Tibial artery (tissue), 4 donors: ENCODE results near the gene SMIM23.

Source experiments
- DNase-seq, 2 donors: peaks; one replicate each; pipeline ENCODE4 v3.0.0-alpha.2; 2019
- H3K27ac ChIP-seq, 2 donors: fragments of 200-600 bp; sonication (generic) in 1 of 2; 1 replicate in 1 of 2; 2 replicates in 1 of 2; pipeline ENCODE4 v1.5.1; 2018 to 2019; ENCODE audit warnings: mild to moderate bottlenecking in 1 of 2
- H3K27me3 ChIP-seq, 2 donors: fragments of 200-600 bp; sonication (generic) in 1 of 2; one replicate each; pipeline versions ENCODE4 v1.5.1 to v1.6.0; 2016 to 2019
- H3K36me3 ChIP-seq, 3 donors: fragments of 200-600 bp; sonication (generic) in 2 of 3; one replicate each; pipeline ENCODE4 v1.5.1; 2016 to 2019; ENCODE audit warnings: mild to moderate bottlenecking in 2 of 3
- H3K4me1 ChIP-seq, 4 donors: fragments of 200-600 bp; sonication (generic) in 2 of 4; 1 replicate in 3 of 4; 2 replicates in 1 of 4; pipeline ENCODE4 v1.5.1; 2016 to 2019
- H3K4me3 ChIP-seq, 2 donors: fragments of 200-600 bp; sonication (generic) in 1 of 2; 1 replicate in 1 of 2; 2 replicates in 1 of 2; pipeline ENCODE4 v1.5.1; 2018 to 2019; ENCODE audit warnings: mild to moderate bottlenecking in 2 of 2
- H3K9me3 ChIP-seq, 3 donors: fragments of 200-600 bp; sonication (generic) in 1 of 3; one replicate each; pipeline ENCODE4 v1.5.1; 2016 to 2019
- intact Hi-C: fragments of 100-400 bp; cut with DNase I; formaldehyde crosslinking; loops from one replicate; pipeline ENCODE4 v1.15.0; 2023; ENCODE audit warnings: low total_unique reads
- TF ChIP-seq, protein P1 (sequence below), 2 experiments: fragments of 200-600 bp in 1 of 2; fragments of 450-650 bp in 1 of 2; IDR thresholded peaks; one replicate each; pipeline ENCODE4 v1.5.1; 2017 to 2019; ENCODE audit warnings: antibody characterized with exemption in 2 of 2, mild to moderate bottlenecking in 1 of 2, moderate library complexity in 1 of 2

Gene SMIM23

DNA sequence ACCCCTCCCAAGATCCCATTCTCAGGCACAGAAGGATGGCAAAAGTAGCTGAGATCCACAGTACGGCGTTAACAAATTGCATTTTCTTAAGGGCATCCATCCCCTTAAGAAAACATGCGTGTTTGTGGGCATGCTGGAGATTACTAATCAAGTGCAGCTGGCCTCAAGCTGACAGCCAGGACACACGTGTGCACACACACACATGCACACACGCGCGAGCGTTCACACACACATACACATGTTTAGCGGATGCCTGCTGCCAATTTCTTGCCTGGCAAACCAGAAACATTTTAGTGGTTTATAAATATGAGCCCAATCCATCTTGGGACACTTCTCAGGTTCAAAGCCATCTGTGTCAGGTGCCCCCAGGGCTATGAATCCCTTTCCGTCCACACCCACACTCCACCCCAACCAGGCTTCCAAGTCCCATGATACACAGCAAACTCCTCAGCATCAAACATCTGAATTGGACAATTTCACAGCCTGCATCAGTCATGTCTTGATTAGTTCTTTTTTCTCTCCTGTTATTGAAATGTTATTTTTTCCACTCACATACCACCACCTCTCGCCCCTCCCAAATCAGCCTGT, 23.5 kb upstream of the SMIM23 start:
- peak in 1 of 2 donors; percentile 29 for DNase-seq
- intact Hi-C loops = no loop called here
- no peaks in the 10 kb centered on the region for H3K27me3 ChIP-seq
- H3K4me1 ChIP-seq = no peaks in the 10 kb centered on the region
- H3K9me3 ChIP-seq = peaks cover 0 to 5% (median 0%) of the 10 kb centered on the region in 3 donors
- H3K36me3 ChIP-seq = no peaks in the 10 kb centered on the region
- H3K27ac ChIP-seq = no peak overlapping the region
- no peak overlapping the region for H3K4me3 ChIP-seq
- TF ChIP-seq, protein P1, sequence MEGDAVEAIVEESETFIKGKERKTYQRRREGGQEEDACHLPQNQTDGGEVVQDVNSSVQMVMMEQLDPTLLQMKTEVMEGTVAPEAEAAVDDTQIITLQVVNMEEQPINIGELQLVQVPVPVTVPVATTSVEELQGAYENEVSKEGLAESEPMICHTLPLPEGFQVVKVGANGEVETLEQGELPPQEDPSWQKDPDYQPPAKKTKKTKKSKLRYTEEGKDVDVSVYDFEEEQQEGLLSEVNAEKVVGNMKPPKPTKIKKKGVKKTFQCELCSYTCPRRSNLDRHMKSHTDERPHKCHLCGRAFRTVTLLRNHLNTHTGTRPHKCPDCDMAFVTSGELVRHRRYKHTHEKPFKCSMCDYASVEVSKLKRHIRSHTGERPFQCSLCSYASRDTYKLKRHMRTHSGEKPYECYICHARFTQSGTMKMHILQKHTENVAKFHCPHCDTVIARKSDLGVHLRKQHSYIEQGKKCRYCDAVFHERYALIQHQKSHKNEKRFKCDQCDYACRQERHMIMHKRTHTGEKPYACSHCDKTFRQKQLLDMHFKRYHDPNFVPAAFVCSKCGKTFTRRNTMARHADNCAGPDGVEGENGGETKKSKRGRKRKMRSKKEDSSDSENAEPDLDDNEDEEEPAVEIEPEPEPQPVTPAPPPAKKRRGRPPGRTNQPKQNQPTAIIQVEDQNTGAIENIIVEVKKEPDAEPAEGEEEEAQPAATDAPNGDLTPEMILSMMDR (IDR thresholded peaks at IDR 0.05) = no peak

DNA sequence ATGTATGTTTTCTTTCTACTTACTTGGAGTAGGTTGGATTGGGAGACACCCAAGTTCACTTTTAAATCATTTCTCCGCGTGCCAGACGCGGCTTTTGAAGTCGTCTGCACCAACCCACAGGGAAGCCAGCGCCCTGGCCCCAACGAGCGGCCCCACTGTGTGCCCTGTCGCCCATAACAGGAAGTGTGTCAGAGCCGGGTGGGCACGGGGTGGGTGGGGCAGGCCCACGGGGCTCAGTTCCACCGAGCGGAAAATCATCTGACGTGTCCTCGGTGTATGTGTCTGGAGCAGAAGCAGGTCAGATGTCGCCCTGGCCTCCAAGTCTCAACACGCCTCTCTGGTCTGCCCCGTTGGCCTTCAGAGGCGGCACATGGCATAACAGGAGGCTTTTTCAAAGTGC, 22.7 kb upstream of the SMIM23 start:
- H3K27ac ChIP-seq = no peak overlapping the region
- intact Hi-C loops = no loop called here
- H3K9me3 ChIP-seq = peaks cover 0 to 9% (median 0%) of the 10 kb centered on the region in 3 donors
- no peaks in the 10 kb centered on the region for H3K4me1 ChIP-seq
- no peaks in the 10 kb centered on the region for H3K36me3 ChIP-seq
- peak in 1 of 2 donors; percentile 52 for DNase-seq
- H3K4me3 ChIP-seq = no peak overlapping the region
- TF ChIP-seq, protein P1 (IDR thresholded peaks at IDR 0.05) = no peak
- no peaks in the 10 kb centered on the region for H3K27me3 ChIP-seq

DNA sequence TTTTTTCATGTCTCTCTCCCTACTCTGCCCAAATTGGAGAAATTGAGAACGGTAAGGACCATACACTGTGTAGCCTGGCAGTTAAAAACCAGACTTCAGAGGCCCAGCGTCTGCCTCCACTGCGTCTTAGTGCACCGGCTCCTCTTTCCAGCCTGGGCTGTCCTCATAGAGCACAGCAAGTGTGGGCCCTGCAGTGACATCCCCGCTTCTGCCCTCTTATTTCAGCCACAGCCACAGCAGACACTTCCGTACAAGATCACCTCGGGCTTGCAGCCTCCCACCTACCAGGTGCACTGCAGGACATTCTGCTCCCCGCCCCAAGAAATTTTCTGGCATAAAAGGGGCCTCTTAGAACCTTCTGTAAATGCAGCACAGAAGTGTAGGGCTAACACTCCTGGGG, 21.4 kb upstream of the SMIM23 start:
- H3K9me3 ChIP-seq = peaks cover 0 to 9% (median 0%) of the 10 kb centered on the region in 3 donors
- no peak overlapping the region for H3K27ac ChIP-seq
- intact Hi-C loops = no loop called here
- TF ChIP-seq, protein P1 (IDR thresholded peaks at IDR 0.05) = no peak
- peak in 1 of 2 donors; percentile 23 for DNase-seq
- H3K4me1 ChIP-seq = no peaks in the 10 kb centered on the region
- H3K27me3 ChIP-seq = no peaks in the 10 kb centered on the region
- no peaks in the 10 kb centered on the region for H3K36me3 ChIP-seq
- no peak overlapping the region for H3K4me3 ChIP-seq

DNA sequence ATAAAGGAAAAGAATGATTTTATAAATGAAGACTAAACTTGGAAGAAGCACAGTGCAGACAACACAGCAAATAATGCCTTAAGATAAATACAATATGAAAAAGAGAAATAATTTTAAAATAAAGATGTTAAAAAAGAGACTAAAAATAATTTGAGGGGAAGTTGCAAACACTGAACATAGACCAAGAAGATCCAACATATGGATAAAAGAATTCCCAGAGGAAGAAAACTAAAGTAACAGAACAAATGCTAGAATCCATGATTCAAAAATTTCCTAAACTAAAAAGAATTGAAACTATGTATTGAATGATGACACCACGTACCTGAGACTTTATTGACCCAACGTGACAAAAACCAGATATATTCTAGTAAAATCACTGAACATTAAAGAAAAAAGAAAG, 18.7 kb upstream of the SMIM23 start:
- H3K4me3 ChIP-seq = no peak overlapping the region
- H3K4me1 ChIP-seq = no peaks in the 10 kb centered on the region
- no peak overlapping the region for H3K27ac ChIP-seq
- DNase-seq = no peak
- intact Hi-C loops = no loop called here
- H3K9me3 ChIP-seq = peaks cover 0 to 9% (median 0%) of the 10 kb centered on the region in 3 donors
- no peaks in the 10 kb centered on the region for H3K36me3 ChIP-seq
- TF ChIP-seq, protein P1 (IDR thresholded peaks at IDR 0.05) = no peak
- no peaks in the 10 kb centered on the region for H3K27me3 ChIP-seq

DNA sequence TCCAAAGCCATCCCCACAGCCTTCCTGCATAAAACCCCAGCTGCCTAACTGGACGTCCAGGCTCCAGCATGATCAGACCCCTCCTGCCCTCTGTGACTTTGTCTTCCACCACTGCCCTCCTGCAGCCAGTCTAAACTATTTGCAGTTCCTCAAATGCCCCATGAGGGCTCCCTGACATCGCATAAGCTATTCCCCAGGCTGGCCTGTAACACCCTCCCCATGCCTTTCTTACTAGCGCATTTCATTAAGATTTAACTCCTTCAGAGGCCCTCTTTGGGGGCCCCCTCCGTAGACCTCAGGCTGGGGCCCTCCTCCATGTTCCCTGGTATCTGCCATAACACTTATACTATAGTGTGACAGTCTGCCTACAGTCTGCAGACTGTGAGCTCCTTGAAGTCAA, 15.5 kb upstream of the SMIM23 start:
- no peaks in the 10 kb centered on the region for H3K36me3 ChIP-seq
- peaks cover 0 to 9% (median 0%) of the 10 kb centered on the region in 3 donors for H3K9me3 ChIP-seq
- TF ChIP-seq, protein P1 (IDR thresholded peaks at IDR 0.05) = no peak
- DNase-seq = no peak
- no peak overlapping the region for H3K27ac ChIP-seq
- no peaks in the 10 kb centered on the region for H3K4me1 ChIP-seq
- intact Hi-C loops = no loop called here
- no peak overlapping the region for H3K4me3 ChIP-seq
- no peaks in the 10 kb centered on the region for H3K27me3 ChIP-seq

GRCh38 chr5:171771856-171772255, 13.8 kb upstream of the SMIM23 start:
- H3K27me3 ChIP-seq = no peaks in the 10 kb centered on the region
- peaks cover 0 to 9% (median 6%) of the 10 kb centered on the region in 4 donors for H3K4me1 ChIP-seq
- no peak overlapping the region for H3K4me3 ChIP-seq
- H3K9me3 ChIP-seq = peaks cover 0 to 5% (median 0%) of the 10 kb centered on the region in 3 donors
- intact Hi-C loops = no loop called here
- DNase-seq = no peak
- H3K36me3 ChIP-seq = no peaks in the 10 kb centered on the region
- TF ChIP-seq, protein P1 (IDR thresholded peaks at IDR 0.05) = no peak
- no peak overlapping the region for H3K27ac ChIP-seq
